Endothelial cell of umbilical vein (primary cell): ENCODE results near the gene ANKS1B. TPM values are rescaled to one million over a fixed set of nuclear protein-coding genes. Genes with fewer than 3 reads are reported as not detected.

ENCODE experiments used
- BruUV-seq: library from RNA; stranded (reverse); fragments of 400-500 nt; replicated peaks from 2 replicates; lab custom pipeline; 2021; lab: Mats Ljungman, UMichigan
- CTCF ChIA-PET: fragments of 300-600, 350-600 bp; sonication (Branson Sonifier 250); formaldehyde crosslinking; loops from one replicate; lab custom pipeline; 2021; ENCODE audit warnings: antibody characterized with exemption, inconsistent platforms; lab: Charles Lee
- POLR2A ChIA-PET: fragments of 300-600, 350-600 bp; sonication (Branson Sonifier 250); formaldehyde crosslinking; loops from one replicate; lab custom pipeline; 2021; ENCODE audit warnings: antibody characterized with exemption, inconsistent platforms; lab: Charles Lee
- DNase-seq: peaks from one replicate; pipeline ENCODE4 v3.0.0-alpha.2; 2011; ENCODE audit warnings: low read depth, low spot score
- FAIRE-seq: peaks from 2 replicates; lab custom pipeline; 2011; peaks lifted over from hg19 to GRCh38; lab: Jason Lieb, UNC
- H2AFZ ChIP-seq: 2 replicates; pipeline ENCODE4 v1.6.0; 2012; ENCODE audit warnings: low read depth, low read length, control low read depth, inconsistent platforms
- H3K27ac ChIP-seq: 2 replicates; pipeline ENCODE4 v1.5.1; 2011; ENCODE audit warnings: low read depth, mild to moderate bottlenecking, control low read depth, low read length, moderate library complexity; ENCODE audit not compliant: insufficient read depth
- H3K27me3 ChIP-seq, 2 experiments: 2 replicates each; pipeline versions ENCODE4 v1.6.0 to v1.6.1; 2011; ENCODE audit warnings: low read length in 2 of 2, mixed read lengths in 1 of 2; ENCODE audit not compliant: control insufficient read depth in 2 of 2, insufficient read depth in 2 of 2
- H3K36me3 ChIP-seq, 2 experiments: 2 replicates in 1 of 2; 3 replicates in 1 of 2; pipeline ENCODE4 v1.5.1; 2011; ENCODE audit warnings: low read length in 2 of 2, mild to moderate bottlenecking in 1 of 2, moderate library complexity in 1 of 2; ENCODE audit not compliant: control insufficient read depth in 2 of 2, insufficient read depth in 2 of 2; ENCODE audit errors: extremely low read depth in 1 of 2
- H3K4me1 ChIP-seq: 3 replicates; pipeline ENCODE4 v1.5.1; 2011; ENCODE audit warnings: mild to moderate bottlenecking, low read length; ENCODE audit not compliant: control insufficient read depth, insufficient read depth; ENCODE audit errors: extremely low read depth
- H3K4me2 ChIP-seq: 2 replicates; pipeline ENCODE4 v1.6.1; 2011; ENCODE audit warnings: low read length, control low read depth, mixed read lengths; ENCODE audit not compliant: insufficient read depth
- H3K4me3 ChIP-seq, 3 experiments: fragments of 200-600 bp in 1 of 3; sonication (generic), shearing (Covaris generic) in 1 of 3; replicated peaks in 1 of 3; 2 replicates each; pipeline ENCODE4 v1.5.1; 2011 to 2016; ENCODE audit warnings: control low read depth in 3 of 3, low read length in 3 of 3, mild to moderate bottlenecking in 2 of 3, inconsistent platforms in 1 of 3, low read depth in 1 of 3, moderate library complexity in 1 of 3; ENCODE audit not compliant: insufficient read depth in 1 of 3
- H3K79me2 ChIP-seq: 2 replicates; pipeline ENCODE4 v1.6.0; 2012; ENCODE audit warnings: low read length, inconsistent platforms; ENCODE audit not compliant: control insufficient read depth, insufficient read depth
- H3K9ac ChIP-seq: replicated peaks from 2 replicates; pipeline ENCODE3; 2011; ENCODE audit warnings: low read length, control low read depth; ENCODE audit not compliant: insufficient read depth; ENCODE audit errors: extremely low read depth
- H3K9me1 ChIP-seq: replicated peaks from 3 replicates; pipeline ENCODE4 v1.6.0; 2011; ENCODE audit warnings: mild to moderate bottlenecking, low read length; ENCODE audit not compliant: control insufficient read depth, insufficient read depth; ENCODE audit errors: extremely low read depth
- H3K9me3 ChIP-seq: replicated peaks from 2 replicates; pipeline ENCODE4 v1.5.1; 2012; ENCODE audit warnings: low read length, inconsistent platforms; ENCODE audit not compliant: control insufficient read depth, insufficient read depth
- H4K20me1 ChIP-seq: replicated peaks from 2 replicates; pipeline ENCODE3; 2011; ENCODE audit warnings: mild to moderate bottlenecking, low read length; ENCODE audit not compliant: control insufficient read depth, insufficient read depth; ENCODE audit errors: extremely low read depth
- EZH2 ChIP-seq: IDR thresholded peaks from 2 replicates; pipeline ENCODE4 v1.6.1; 2012; ENCODE audit warnings: borderline replicate concordance, low read depth, mild to moderate bottlenecking, moderate library complexity, low read length, inconsistent platforms; ENCODE audit not compliant: severe bottlenecking
- GATA2 ChIP-seq: IDR thresholded peaks from 2 replicates; pipeline ENCODE4 v1.7.0; 2011; ENCODE audit warnings: low read depth, mild to moderate bottlenecking, moderate library complexity, mixed read lengths, low read length; ENCODE audit not compliant: insufficient read length, insufficient read depth
- JUN ChIP-seq: IDR thresholded peaks from 2 replicates; pipeline ENCODE4 v1.6.1; 2011; ENCODE audit warnings: borderline replicate concordance, low read depth; ENCODE audit not compliant: insufficient read length, insufficient read depth
- MAX ChIP-seq: IDR thresholded peaks from 2 replicates; pipeline ENCODE4 v1.6.1; 2011; ENCODE audit not compliant: insufficient read depth, insufficient read length
- MYC ChIP-seq: IDR thresholded peaks from one replicate; pipeline ENCODE4 v1.6.1; 2011; ENCODE audit warnings: mild to moderate bottlenecking, low read depth, low read length
- POLR2A ChIP-seq: IDR thresholded peaks from 2 replicates; pipeline ENCODE4 v1.6.1; 2012; ENCODE audit warnings: low read depth, mild to moderate bottlenecking, control low read depth, low read length
- POLR2AphosphoS5 ChIP-seq: IDR thresholded peaks from 2 replicates; pipeline ENCODE4 v1.6.1; 2012; ENCODE audit warnings: low read depth, mild to moderate bottlenecking, control low read depth, low read length, moderate library complexity; ENCODE audit not compliant: insufficient read depth
- dilution Hi-C: fragments of 300-500 bp; cut with MboI; formaldehyde crosslinking; loops from one replicate; pipeline ENCODE4 v1.15.0; 2019; ENCODE audit warnings: low sequenced_read_pairs; ENCODE audit not compliant: extremely low pct_ligation_motif_present
- intact Hi-C: fragments of 100-400 bp; cut with micrococcal nuclease; formaldehyde crosslinking; loops from one replicate; pipeline ENCODE4 v1.10.0; 2022
- polyA plus RNA-seq, 4 experiments: library from polyadenylated mRNA; depleted of rRNA in 3 of 4; stranded (reverse) in 3 of 4; unstranded in 1 of 4; fragments of >200 nt; gene quantifications; 2 replicates each; pipeline versions ENCODE4 v1.2.1 to v1.2.3, GENCODE V29; 2011 to 2012; ENCODE audit warnings: missing spikeins in 1 of 4
- total RNA-seq: library from RNA; stranded (reverse); gene quantifications from 2 replicates; pipeline ENCODE4 v1.2.3, GENCODE V29; 2021
- TF ChIP-seq, protein P1 (sequence below), 2 donors: IDR thresholded peaks; 1 replicate in 1 of 2; 2 replicates in 1 of 2; pipeline ENCODE4 v1.5.1; 2011; ENCODE audit warnings: low read length in 2 of 2, mild to moderate bottlenecking in 2 of 2, moderate library complexity in 2 of 2, control low read depth in 1 of 2, inconsistent platforms in 1 of 2, low read depth in 1 of 2; ENCODE audit not compliant: insufficient read depth in 1 of 2; ENCODE audit errors: extremely low read depth in 1 of 2

Gene ANKS1B
- total and polyA plus RNA-seq, 2 donors (not counting 3 experiments of a cell fraction or from before 2014, with no cell fraction given): 0.15 to 0.38 TPM

DNA sequence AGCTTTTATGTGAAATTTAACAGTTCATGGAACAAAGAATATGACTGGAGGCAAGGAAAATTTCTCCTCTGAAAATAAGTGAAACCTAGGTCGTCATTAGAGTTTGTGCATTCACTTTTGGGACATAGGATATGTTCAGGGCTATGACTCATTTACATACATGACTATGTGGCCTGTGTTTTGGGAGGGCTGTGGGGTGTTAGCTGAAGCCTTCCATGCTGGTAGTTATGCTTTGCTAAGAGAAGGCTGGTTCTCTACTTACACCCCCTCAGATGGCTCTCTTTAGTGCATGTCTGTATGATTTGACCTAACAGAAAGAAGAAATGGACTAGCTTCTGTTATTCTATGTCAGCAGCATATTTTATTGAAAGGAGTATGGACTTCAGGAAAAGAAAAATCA is 753.7 kb downstream of the ANKS1B start:
- FAIRE-seq (no peak), DNase-seq (no peak)
- no peak overlapping the region for H2AFZ ChIP-seq
- CTCF ChIA-PET: no interaction called here
- TF ChIP-seq GATA2 (no peak), EZH2 (no peak), POLR2A (no peak), MYC (no peak), POLR2AphosphoS5 (no peak), JUN (no peak), MAX (no peak)
- TF ChIP-seq, protein P1, sequence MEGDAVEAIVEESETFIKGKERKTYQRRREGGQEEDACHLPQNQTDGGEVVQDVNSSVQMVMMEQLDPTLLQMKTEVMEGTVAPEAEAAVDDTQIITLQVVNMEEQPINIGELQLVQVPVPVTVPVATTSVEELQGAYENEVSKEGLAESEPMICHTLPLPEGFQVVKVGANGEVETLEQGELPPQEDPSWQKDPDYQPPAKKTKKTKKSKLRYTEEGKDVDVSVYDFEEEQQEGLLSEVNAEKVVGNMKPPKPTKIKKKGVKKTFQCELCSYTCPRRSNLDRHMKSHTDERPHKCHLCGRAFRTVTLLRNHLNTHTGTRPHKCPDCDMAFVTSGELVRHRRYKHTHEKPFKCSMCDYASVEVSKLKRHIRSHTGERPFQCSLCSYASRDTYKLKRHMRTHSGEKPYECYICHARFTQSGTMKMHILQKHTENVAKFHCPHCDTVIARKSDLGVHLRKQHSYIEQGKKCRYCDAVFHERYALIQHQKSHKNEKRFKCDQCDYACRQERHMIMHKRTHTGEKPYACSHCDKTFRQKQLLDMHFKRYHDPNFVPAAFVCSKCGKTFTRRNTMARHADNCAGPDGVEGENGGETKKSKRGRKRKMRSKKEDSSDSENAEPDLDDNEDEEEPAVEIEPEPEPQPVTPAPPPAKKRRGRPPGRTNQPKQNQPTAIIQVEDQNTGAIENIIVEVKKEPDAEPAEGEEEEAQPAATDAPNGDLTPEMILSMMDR (IDR thresholded peaks at IDR 0.05; ENCODE audit: extremely low read depth in 1 of 2, insufficient read depth in 1 of 2, low read depth in 1 of 2, low read length in 2 of 2): no peak
- H3K4me3 ChIP-seq: no peak overlapping the region
- H3K27me3 ChIP-seq: no peaks in the 10 kb centered on the region
- dilution Hi-C loops (no loop called here), intact Hi-C loops (no loop called here)
- H4K20me1 ChIP-seq: no peaks in the 10 kb centered on the region
- H3K36me3 ChIP-seq: no peaks in the 10 kb centered on the region
- no peaks in the 10 kb centered on the region for H3K79me2 ChIP-seq
- POLR2A ChIA-PET: no interaction called here
- H3K4me1 ChIP-seq: no peaks in the 10 kb centered on the region
- H3K9me1 ChIP-seq: no peaks in the 10 kb centered on the region
- no peak overlapping the region for H3K9ac ChIP-seq
- no TSS peak for BruUV-seq
- no peak overlapping the region for H3K4me2 ChIP-seq
- peaks cover 4% of the 10 kb centered on the region for H3K9me3 ChIP-seq
- no peak overlapping the region for H3K27ac ChIP-seq
